Prostate gland (tissue), 2 donors: Measurements from ENCODE around the gene TRAF3IP3. TPM values are rescaled to one million over a fixed set of nuclear protein-coding genes. Genes with fewer than 3 reads are reported as not detected.

ENCODE experiments used
- DNase-seq: peaks from one replicate; pipeline ENCODE4 v3.0.0-alpha.2; 2019; ENCODE audit warnings: low spot score
- H3K27ac ChIP-seq, 2 donors: fragments of 200-600 bp; sonication (generic); 2 replicates each; pipeline ENCODE4 v1.5.1; 2017 to 2019
- H3K27me3 ChIP-seq: fragments of 200-600 bp; sonication (generic); replicated peaks from 2 replicates; pipeline ENCODE4 v1.5.1; 2019; ENCODE audit not compliant: insufficient read depth
- H3K36me3 ChIP-seq, 2 donors: fragments of 200-600 bp; sonication (generic); 1 replicate in 1 of 2; 2 replicates in 1 of 2; pipeline versions ENCODE4 v1.5.1 to v1.8.1; 2017 to 2019
- H3K4me1 ChIP-seq: fragments of 200-600 bp; sonication (generic); replicated peaks from 2 replicates; pipeline ENCODE4 v1.5.1; 2019
- H3K4me3 ChIP-seq, 2 donors: fragments of 200-600 bp; sonication (generic); 2 replicates each; pipeline ENCODE4 v1.5.1; 2017 to 2019
- H3K9me3 ChIP-seq: fragments of 200-600 bp; sonication (generic); 2 replicates; pipeline ENCODE4 v1.5.1; 2017
- POLR2A ChIP-seq: fragments of 450-650 bp; IDR thresholded peaks from one replicate; pipeline ENCODE4 v1.6.1; 2016; ENCODE audit warnings: antibody characterized with exemption, mild to moderate bottlenecking
- POLR2AphosphoS5 ChIP-seq: sonication (generic); formaldehyde crosslinking; IDR thresholded peaks from one replicate; pipeline ENCODE4 v1.6.1; 2017; ENCODE audit warnings: antibody characterized with exemption
- WGBS: methylation state at CpG from one replicate; pipeline ENCODE4 v1.1.5; 2018; 5-methylcytosine and 5-hydroxymethylcytosine counted together
- intact Hi-C: fragments of 100-400 bp; cut with DNase I; formaldehyde crosslinking; loops from one replicate; pipeline ENCODE4 v1.14.2; 2022
- total RNA-seq, 2 donors: library from RNA; depleted of rRNA; stranded (reverse); fragments of >200 nt; gene quantifications; one replicate each; pipeline ENCODE4 v1.1.0, GENCODE V29; 2016
- TF ChIP-seq, protein P1 (sequence below), 4 experiments: fragments of 200-600 bp in 2 of 4; fragments of 450-650 bp in 2 of 4; sonication (generic) in 2 of 4; IDR thresholded peaks; 1 replicate in 3 of 4; 2 replicates in 1 of 4; pipeline ENCODE4 v1.5.1; 2016 to 2019; ENCODE audit warnings: antibody characterized with exemption in 4 of 4, mild to moderate bottlenecking in 2 of 4, moderate library complexity in 2 of 4

The TRAF3IP3 gene
- total RNA-seq, 2 donors from 2014 or later = 0.73 to 1.6 TPM

DNA sequence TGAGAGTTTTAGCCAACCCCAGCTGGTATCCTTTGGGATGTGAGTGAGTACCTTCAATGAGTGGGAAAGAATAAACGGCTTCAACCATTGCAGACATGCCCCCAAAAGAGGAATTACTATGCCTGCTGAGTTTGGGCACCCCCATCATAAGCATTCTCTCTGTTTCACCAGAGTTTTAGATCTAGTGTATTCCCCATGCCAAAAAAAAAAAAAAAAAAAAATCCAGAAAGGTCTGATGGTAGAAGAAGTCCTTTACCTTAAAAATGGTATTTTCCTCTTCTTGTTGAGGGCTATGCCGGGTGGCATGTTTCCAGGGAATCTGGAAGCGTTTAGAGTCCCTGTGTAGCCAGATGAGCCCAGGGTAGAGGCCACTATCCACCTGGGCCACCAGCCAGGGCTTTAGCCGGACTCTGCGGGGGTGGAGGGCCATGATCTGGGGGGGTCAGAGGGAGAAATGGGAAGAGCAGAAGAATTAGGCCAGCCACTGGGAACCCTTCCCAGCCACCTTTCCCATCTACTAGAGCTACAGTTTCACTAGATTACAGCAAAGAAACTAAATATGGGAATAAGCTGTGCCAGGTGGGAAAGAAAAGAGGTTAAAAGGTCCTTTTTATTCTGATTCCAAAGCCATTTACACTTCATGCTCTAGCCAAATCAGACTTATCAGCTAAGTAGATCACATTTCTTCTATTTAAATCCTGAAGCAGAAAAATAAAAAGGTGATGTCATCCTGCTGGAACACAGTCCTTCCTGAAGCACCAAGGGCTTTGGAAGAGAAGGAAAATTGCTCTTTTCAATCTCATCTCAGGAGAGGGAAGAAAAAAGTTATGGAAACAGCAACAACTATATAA, 45.4 kb downstream of the TRAF3IP3 start:
- no peak for DNase-seq
- Histone ChIP-seq H3K27me3 (no peaks in the 10 kb centered on the region), H3K9me3 (no peaks in the 10 kb centered on the region), H3K4me3 (peak overlapping the region in 1 of 2 donors; percentile 51), H3K36me3 (peaks cover 0 to under 1% of the 10 kb centered on the region in 2 donors), H3K4me1 (peaks cover 4% of the 10 kb centered on the region), H3K27ac (peak overlapping the region; percentile 92 to 96)
- TF ChIP-seq POLR2A (no peak), POLR2AphosphoS5 (no peak)
- TF ChIP-seq, protein P1, sequence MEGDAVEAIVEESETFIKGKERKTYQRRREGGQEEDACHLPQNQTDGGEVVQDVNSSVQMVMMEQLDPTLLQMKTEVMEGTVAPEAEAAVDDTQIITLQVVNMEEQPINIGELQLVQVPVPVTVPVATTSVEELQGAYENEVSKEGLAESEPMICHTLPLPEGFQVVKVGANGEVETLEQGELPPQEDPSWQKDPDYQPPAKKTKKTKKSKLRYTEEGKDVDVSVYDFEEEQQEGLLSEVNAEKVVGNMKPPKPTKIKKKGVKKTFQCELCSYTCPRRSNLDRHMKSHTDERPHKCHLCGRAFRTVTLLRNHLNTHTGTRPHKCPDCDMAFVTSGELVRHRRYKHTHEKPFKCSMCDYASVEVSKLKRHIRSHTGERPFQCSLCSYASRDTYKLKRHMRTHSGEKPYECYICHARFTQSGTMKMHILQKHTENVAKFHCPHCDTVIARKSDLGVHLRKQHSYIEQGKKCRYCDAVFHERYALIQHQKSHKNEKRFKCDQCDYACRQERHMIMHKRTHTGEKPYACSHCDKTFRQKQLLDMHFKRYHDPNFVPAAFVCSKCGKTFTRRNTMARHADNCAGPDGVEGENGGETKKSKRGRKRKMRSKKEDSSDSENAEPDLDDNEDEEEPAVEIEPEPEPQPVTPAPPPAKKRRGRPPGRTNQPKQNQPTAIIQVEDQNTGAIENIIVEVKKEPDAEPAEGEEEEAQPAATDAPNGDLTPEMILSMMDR (IDR thresholded peaks at IDR 0.05) = no peak
- WGBS = 27% methylated on average over 5 of the region's 5 CpGs
- intact Hi-C loops = no loop called here

DNA sequence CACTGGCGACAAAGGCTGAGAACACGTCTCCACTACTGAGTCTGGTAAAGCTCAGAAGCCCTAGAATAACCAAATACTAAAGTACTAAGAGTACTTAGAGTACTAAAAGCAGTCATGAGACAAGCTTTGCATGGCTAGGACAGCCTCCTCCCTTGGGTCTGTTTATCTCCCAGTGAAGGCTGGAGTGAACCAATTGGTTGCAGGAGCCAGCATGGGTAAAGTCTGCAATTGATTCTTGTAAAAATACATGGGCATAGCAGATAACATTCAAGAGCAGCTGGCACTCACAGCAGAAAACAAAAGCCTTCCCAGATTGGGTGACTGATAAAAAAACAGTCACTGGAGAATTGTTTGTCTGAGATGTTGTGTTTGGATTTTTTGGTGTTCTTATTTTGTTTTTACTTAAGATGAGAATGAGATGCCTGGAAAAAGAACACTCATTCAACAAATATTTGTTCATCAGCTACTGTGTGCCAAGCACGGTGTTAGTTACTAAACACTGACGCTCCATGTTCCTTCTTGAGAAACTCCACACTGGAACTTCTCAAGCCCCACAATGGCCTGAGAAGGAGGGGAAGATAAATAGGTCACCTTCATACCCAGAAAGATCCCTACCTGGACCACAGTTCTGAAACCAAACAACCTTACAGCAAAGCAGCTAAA, 46.4 kb downstream of the TRAF3IP3 start:
- intact Hi-C loops = no loop called here
- WGBS = 43% methylated on average over 4 of the region's 4 CpGs
- peaks cover 4% of the 10 kb centered on the region for H3K4me1 ChIP-seq

DNA sequence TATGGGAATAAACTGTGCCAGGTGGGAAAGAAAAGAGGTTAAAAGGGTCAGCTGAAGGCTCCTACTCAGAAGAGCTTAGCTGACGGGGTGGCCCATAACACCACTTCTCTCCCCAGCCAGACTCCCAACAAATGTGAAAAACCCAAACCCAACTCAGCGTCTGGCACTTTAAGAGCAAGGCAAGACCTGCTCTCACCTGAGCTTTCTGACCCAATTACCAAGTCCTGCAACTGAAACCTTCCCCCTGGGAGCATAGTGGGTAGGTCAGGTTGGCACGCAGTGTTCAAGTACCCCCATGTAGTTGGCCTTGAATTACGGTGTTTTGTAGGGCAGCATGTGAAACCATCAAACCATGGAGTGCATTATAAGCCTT, 46.9 kb downstream of the TRAF3IP3 start:
- TF ChIP-seq POLR2A = no peak
- TF ChIP-seq, protein P1 (IDR thresholded peaks at IDR 0.05) = no peak
- intact Hi-C loops = no loop called here

More for the DNA sequence above, 46.4 kb downstream of the TRAF3IP3 start:
- H3K27ac ChIP-seq = peak overlapping the region; percentile 92 to 96
- H3K27me3 ChIP-seq = no peaks in the 10 kb centered on the region
- H3K36me3 ChIP-seq = no peaks in the 10 kb centered on the region
- TF ChIP-seq, protein P1 (IDR thresholded peaks at IDR 0.05) = no peak
- TF ChIP-seq POLR2AphosphoS5 = peak; percentile 84
- no peak for TF ChIP-seq POLR2A
- no peaks in the 10 kb centered on the region for H3K9me3 ChIP-seq
- peak overlapping the region in 1 of 2 donors; percentile 51 for H3K4me3 ChIP-seq
- DNase-seq = peak; percentile 76

DNA sequence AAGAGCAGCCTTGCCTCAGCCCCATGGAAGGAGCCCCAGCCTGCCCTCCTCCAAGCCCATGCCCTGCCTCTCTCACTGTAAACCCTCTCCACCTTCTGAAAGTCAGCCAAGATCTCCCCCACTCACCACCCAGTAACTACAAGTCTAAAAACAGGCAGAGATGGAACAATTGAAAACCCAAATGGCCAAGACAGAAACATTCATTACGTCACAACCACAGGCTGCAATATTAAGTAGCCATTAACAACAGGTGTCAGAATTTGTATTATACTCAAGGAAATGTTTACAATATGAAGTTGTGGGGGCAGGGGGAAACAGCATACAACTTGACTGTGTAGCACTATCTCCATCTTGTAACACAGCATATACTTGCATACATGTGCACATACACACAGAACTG, 47.7 kb downstream of the TRAF3IP3 start:
- intact Hi-C loops = no loop called here
- no peak for DNase-seq
- TF ChIP-seq POLR2A (no peak), POLR2AphosphoS5 (peak; percentile 4)
- TF ChIP-seq, protein P1 (IDR thresholded peaks at IDR 0.05) = no peak
- WGBS = 52% methylated on average over 1 of the region's 1 CpG
- Histone ChIP-seq H3K4me1 (peaks cover 4% of the 10 kb centered on the region), H3K9me3 (no peaks in the 10 kb centered on the region), H3K4me3 (peak overlapping the region; percentile 1 to 51), H3K27me3 (no peaks in the 10 kb centered on the region), H3K27ac (peak overlapping the region; percentile 92 to 96), H3K36me3 (no peaks in the 10 kb centered on the region)

More for the DNA sequence above, 46.9 kb downstream of the TRAF3IP3 start:
- Histone ChIP-seq H3K4me1 (peaks cover 4% of the 10 kb centered on the region), H3K27ac (peak overlapping the region; percentile 92 to 96), H3K4me3 (peak overlapping the region; percentile 1 to 51), H3K27me3 (no peaks in the 10 kb centered on the region), H3K9me3 (no peaks in the 10 kb centered on the region), H3K36me3 (no peaks in the 10 kb centered on the region)
- 72% methylated on average over 4 of the region's 4 CpGs for WGBS
- DNase-seq = no peak
